ENCODE measurements around the gene NT5C2. TPM values are rescaled to one million over a fixed set of nuclear protein-coding genes. Genes with fewer than 3 reads are reported as not detected.
A peak's percentile ranks its signal among the peaks of the same experiment; 100 is the strongest.

Gene NT5C2
- total and polyA plus RNA-seq, 2 of the 8 experiments (the other 6 are each of a cell fraction or from before 2014, with no cell fraction given), result 35.2 to 106 TPM

DNA sequence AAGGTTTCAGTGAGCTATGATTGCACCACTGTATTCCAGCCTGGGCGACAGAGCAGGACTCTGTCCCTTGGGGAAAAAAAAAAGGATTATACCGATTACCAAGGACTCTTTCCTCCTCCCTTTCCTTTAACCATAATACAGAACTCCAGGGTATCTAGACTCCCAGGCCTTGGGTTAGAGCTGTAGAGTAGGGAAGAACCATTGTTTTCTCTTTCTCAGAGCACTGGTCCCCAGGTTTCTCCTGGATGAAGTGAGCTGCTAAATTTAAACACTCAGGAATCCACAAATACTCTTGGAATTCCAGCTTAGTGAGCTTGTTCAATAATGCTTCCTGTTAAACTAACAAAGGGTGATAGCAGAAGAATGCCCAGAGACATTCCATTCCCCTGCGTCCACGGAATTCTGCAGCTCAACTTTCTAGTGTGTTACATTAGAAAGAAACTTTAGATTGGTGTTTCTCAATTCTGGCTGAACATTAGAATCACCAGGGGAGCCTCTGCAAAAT lies 38.0 kb upstream of the NT5C2 start (continued):
- TF ChIP-seq BACH1 (IDR thresholded peaks at IDR 0.05; ENCODE audit: low read length), result 0 out of 2 replicates have a peak, but pooled peaks have one; percentile 24
- TF ChIP-seq, protein P1, sequence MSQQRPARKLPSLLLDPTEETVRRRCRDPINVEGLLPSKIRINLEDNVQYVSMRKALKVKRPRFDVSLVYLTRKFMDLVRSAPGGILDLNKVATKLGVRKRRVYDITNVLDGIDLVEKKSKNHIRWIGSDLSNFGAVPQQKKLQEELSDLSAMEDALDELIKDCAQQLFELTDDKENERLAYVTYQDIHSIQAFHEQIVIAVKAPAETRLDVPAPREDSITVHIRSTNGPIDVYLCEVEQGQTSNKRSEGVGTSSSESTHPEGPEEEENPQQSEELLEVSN (IDR thresholded peaks at IDR 0.05), result no peak
- no peak for TF ChIP-seq GTF2F1 (IDR thresholded peaks at IDR 0.05; ENCODE audit: borderline replicate concordance, low read depth, low read length)
- peak in 1 of 2 experiments; percentile 80; a peak in 1 of 3 replicates for TF ChIP-seq EP300 (IDR thresholded peaks at IDR 0.05; ENCODE audit: borderline replicate concordance in 1 of 2, low read depth in 2 of 2, low read length in 2 of 2)
- TF ChIP-seq, protein P2, sequence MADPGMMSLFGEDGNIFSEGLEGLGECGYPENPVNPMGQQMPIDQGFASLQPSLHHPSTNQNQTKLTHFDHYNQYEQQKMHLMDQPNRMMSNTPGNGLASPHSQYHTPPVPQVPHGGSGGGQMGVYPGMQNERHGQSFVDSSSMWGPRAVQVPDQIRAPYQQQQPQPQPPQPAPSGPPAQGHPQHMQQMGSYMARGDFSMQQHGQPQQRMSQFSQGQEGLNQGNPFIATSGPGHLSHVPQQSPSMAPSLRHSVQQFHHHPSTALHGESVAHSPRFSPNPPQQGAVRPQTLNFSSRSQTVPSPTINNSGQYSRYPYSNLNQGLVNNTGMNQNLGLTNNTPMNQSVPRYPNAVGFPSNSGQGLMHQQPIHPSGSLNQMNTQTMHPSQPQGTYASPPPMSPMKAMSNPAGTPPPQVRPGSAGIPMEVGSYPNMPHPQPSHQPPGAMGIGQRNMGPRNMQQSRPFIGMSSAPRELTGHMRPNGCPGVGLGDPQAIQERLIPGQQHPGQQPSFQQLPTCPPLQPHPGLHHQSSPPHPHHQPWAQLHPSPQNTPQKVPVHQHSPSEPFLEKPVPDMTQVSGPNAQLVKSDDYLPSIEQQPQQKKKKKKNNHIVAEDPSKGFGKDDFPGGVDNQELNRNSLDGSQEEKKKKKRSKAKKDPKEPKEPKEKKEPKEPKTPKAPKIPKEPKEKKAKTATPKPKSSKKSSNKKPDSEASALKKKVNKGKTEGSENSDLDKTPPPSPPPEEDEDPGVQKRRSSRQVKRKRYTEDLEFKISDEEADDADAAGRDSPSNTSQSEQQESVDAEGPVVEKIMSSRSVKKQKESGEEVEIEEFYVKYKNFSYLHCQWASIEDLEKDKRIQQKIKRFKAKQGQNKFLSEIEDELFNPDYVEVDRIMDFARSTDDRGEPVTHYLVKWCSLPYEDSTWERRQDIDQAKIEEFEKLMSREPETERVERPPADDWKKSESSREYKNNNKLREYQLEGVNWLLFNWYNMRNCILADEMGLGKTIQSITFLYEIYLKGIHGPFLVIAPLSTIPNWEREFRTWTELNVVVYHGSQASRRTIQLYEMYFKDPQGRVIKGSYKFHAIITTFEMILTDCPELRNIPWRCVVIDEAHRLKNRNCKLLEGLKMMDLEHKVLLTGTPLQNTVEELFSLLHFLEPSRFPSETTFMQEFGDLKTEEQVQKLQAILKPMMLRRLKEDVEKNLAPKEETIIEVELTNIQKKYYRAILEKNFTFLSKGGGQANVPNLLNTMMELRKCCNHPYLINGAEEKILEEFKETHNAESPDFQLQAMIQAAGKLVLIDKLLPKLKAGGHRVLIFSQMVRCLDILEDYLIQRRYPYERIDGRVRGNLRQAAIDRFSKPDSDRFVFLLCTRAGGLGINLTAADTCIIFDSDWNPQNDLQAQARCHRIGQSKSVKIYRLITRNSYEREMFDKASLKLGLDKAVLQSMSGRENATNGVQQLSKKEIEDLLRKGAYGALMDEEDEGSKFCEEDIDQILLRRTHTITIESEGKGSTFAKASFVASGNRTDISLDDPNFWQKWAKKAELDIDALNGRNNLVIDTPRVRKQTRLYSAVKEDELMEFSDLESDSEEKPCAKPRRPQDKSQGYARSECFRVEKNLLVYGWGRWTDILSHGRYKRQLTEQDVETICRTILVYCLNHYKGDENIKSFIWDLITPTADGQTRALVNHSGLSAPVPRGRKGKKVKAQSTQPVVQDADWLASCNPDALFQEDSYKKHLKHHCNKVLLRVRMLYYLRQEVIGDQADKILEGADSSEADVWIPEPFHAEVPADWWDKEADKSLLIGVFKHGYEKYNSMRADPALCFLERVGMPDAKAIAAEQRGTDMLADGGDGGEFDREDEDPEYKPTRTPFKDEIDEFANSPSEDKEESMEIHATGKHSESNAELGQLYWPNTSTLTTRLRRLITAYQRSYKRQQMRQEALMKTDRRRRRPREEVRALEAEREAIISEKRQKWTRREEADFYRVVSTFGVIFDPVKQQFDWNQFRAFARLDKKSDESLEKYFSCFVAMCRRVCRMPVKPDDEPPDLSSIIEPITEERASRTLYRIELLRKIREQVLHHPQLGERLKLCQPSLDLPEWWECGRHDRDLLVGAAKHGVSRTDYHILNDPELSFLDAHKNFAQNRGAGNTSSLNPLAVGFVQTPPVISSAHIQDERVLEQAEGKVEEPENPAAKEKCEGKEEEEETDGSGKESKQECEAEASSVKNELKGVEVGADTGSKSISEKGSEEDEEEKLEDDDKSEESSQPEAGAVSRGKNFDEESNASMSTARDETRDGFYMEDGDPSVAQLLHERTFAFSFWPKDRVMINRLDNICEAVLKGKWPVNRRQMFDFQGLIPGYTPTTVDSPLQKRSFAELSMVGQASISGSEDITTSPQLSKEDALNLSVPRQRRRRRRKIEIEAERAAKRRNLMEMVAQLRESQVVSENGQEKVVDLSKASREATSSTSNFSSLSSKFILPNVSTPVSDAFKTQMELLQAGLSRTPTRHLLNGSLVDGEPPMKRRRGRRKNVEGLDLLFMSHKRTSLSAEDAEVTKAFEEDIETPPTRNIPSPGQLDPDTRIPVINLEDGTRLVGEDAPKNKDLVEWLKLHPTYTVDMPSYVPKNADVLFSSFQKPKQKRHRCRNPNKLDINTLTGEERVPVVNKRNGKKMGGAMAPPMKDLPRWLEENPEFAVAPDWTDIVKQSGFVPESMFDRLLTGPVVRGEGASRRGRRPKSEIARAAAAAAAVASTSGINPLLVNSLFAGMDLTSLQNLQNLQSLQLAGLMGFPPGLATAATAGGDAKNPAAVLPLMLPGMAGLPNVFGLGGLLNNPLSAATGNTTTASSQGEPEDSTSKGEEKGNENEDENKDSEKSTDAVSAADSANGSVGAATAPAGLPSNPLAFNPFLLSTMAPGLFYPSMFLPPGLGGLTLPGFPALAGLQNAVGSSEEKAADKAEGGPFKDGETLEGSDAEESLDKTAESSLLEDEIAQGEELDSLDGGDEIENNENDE (IDR thresholded peaks at IDR 0.05; ENCODE audit: insufficient replicate concordance, low read length), result peak; percentile 58
- peak; percentile 96 for TF ChIP-seq TEAD4 (IDR thresholded peaks at IDR 0.05; ENCODE audit: low read depth, low read length)
- no peak for TF ChIP-seq EGR1 (IDR thresholded peaks at IDR 0.05; ENCODE audit: borderline replicate concordance, low read depth, low read length)
- TF ChIP-seq NRF1 (IDR thresholded peaks at IDR 0.05; ENCODE audit: low read depth, low read length), result no peak
